ENCODE measurements around the gene AGTR2.

Gene AGTR2

DNA sequence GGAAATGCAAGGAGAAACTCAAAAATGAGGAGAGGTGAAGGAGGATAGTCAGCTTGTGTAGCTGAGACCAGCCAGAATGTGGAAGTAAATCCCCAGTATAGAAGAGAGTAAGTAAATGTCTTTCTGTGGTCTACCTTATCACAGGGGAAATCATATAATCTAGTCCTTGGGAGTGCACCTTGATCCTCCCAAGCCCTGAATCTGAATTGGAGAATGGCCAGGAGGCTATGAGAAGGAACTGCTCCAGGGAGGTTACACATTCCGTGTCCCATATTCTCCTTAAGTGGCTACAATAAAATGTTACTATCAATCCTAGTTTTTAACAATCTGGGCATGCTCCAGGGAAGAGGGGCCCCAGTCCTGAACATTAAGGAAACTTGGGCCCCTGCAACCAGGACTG lies 10.8 kb downstream of the AGTR2 start:
- H3K27ac ChIP-seq (ENCODE audit: poor library complexity, severe bottlenecking): no peak overlapping the region
- H3K4me1 ChIP-seq (ENCODE audit: insufficient read depth, poor library complexity, severe bottlenecking): no peaks in the 10 kb centered on the region
- no peaks in the 10 kb centered on the region for H3K9me3 ChIP-seq (ENCODE audit: severe bottlenecking)
- H3K27me3 ChIP-seq (ENCODE audit: insufficient read depth, poor library complexity, severe bottlenecking): no peaks in the 10 kb centered on the region
- H3K36me3 ChIP-seq (ENCODE audit: low read depth): no peaks in the 10 kb centered on the region
- TF ChIP-seq CTCF (IDR thresholded peaks at IDR 0.05; ENCODE audit: poor library complexity, severe bottlenecking): no peak
- DNase-seq (ENCODE audit: low spot score) (no peak), ATAC-seq (ENCODE audit: low read depth) (no peak)
- no peak overlapping the region for H3K4me3 ChIP-seq (ENCODE audit: severe bottlenecking)

DNA sequence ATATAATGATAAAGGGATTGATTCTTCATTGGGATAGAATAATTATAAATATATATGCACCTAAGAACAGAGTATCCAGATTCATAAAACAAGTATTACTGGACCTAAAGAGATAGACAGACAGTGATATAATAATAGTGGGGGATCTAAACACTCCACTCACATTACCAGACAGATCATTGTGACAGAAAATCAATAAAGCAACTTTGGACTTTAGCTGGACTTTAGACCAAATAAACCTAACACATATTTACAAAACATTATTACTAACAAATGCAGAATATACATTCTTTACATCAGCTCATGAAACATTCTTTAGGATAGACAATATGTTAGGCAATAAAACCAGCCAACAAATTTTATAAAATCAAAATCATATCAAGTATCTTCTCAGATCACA lies 14.6 kb downstream of the AGTR2 start:
- Histone ChIP-seq H3K27me3 (ENCODE audit: insufficient read depth, poor library complexity, severe bottlenecking) (no peaks in the 10 kb centered on the region), H3K4me1 (ENCODE audit: insufficient read depth, poor library complexity, severe bottlenecking) (no peaks in the 10 kb centered on the region), H3K4me3 (ENCODE audit: severe bottlenecking) (no peak overlapping the region), H3K27ac (ENCODE audit: poor library complexity, severe bottlenecking) (no peak overlapping the region), H3K36me3 (ENCODE audit: low read depth) (no peaks in the 10 kb centered on the region), H3K9me3 (ENCODE audit: severe bottlenecking) (no peaks in the 10 kb centered on the region)
- ATAC-seq (ENCODE audit: low read depth) (no peak), DNase-seq (ENCODE audit: low spot score) (no peak)
- no peak for TF ChIP-seq CTCF (IDR thresholded peaks at IDR 0.05; ENCODE audit: poor library complexity, severe bottlenecking)

DNA sequence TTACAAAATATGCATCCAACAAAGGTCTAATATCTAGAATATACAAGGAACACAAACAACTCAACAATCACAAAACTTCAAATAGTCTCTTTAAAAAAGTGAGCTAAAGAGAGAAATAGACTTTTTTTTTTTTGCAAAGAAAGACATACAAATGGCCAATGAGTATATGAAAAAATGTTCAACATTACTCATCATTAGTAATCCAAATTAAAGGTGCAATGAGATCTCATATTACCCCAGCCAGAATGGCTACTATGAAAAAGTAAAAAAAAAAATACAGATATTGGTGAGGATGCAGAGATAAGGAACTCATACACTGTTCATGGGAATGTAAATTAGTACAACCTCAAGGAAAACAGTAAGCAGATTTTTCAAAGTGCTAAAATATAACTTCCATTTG lies 24.1 kb downstream of the AGTR2 start:
- ATAC-seq (ENCODE audit: low read depth) (no peak), DNase-seq (ENCODE audit: low spot score) (no peak)
- TF ChIP-seq CTCF (IDR thresholded peaks at IDR 0.05; ENCODE audit: poor library complexity, severe bottlenecking): no peak

DNA sequence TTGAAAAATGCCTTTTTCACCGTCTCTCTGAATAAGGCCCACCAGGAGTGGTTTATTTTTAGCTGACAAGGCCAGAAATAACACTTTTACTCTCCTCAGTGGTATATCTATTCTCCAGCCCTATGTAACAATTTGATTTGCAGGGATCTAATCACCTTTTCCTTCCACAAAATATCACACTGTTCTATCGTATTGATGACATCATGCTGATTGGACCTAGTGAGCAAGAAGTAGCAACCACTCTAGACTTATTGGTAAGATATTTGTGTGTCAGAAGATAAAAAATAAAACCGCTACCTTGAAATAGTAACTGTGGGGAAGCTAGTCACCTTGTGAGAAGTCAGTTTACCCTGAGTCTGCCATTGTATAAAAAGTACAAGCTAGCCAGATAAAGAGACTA lies 27.7 kb downstream of the AGTR2 start:
- DNase-seq (ENCODE audit: low spot score) (no peak), ATAC-seq (ENCODE audit: low read depth) (no peak)
- no peak overlapping the region for H3K27ac ChIP-seq (ENCODE audit: poor library complexity, severe bottlenecking)
- no peaks in the 10 kb centered on the region for H3K36me3 ChIP-seq (ENCODE audit: low read depth)
- H3K9me3 ChIP-seq (ENCODE audit: severe bottlenecking): no peaks in the 10 kb centered on the region
- TF ChIP-seq CTCF (IDR thresholded peaks at IDR 0.05; ENCODE audit: poor library complexity, severe bottlenecking): no peak
- H3K4me1 ChIP-seq (ENCODE audit: insufficient read depth, poor library complexity, severe bottlenecking): no peaks in the 10 kb centered on the region
- no peaks in the 10 kb centered on the region for H3K27me3 ChIP-seq (ENCODE audit: insufficient read depth, poor library complexity, severe bottlenecking)
- no peak overlapping the region for H3K4me3 ChIP-seq (ENCODE audit: severe bottlenecking)

More for the DNA sequence above, 24.1 kb downstream of the AGTR2 start:
- Histone ChIP-seq H3K27me3 (ENCODE audit: insufficient read depth, poor library complexity, severe bottlenecking) (no peaks in the 10 kb centered on the region), H3K9me3 (ENCODE audit: severe bottlenecking) (no peaks in the 10 kb centered on the region), H3K4me1 (ENCODE audit: insufficient read depth, poor library complexity, severe bottlenecking) (no peaks in the 10 kb centered on the region), H3K4me3 (ENCODE audit: severe bottlenecking) (no peak overlapping the region), H3K27ac (ENCODE audit: poor library complexity, severe bottlenecking) (no peak overlapping the region), H3K36me3 (ENCODE audit: low read depth) (no peaks in the 10 kb centered on the region)

DNA sequence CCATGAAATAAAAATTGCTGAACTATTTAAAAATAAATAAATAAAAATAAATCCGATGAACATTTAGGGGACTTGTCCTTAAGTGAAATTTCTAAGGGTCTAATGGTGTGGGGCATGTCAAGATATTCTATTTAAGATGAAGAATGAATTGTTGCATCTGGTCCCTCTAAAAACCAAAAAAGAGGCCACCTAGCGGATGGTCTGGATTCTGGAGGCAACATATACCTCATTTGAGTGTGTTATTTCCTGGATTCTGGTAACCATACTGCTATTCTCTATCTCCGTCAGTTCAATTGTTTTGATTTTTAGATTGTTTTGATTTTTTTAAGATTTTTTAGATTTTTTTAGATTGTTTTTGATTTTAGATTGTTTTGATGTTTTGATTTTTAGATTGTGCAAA lies 28.3 kb downstream of the AGTR2 start:
- Histone ChIP-seq H3K36me3 (ENCODE audit: low read depth) (no peaks in the 10 kb centered on the region), H3K4me3 (ENCODE audit: severe bottlenecking) (no peak overlapping the region), H3K27ac (ENCODE audit: poor library complexity, severe bottlenecking) (no peak overlapping the region), H3K4me1 (ENCODE audit: insufficient read depth, poor library complexity, severe bottlenecking) (no peaks in the 10 kb centered on the region), H3K9me3 (ENCODE audit: severe bottlenecking) (no peaks in the 10 kb centered on the region), H3K27me3 (ENCODE audit: insufficient read depth, poor library complexity, severe bottlenecking) (no peaks in the 10 kb centered on the region)
- DNase-seq (ENCODE audit: low spot score) (no peak), ATAC-seq (ENCODE audit: low read depth) (no peak)
- no peak for TF ChIP-seq CTCF (IDR thresholded peaks at IDR 0.05; ENCODE audit: poor library complexity, severe bottlenecking)
